ENCODE results near the gene RGS14. TPM values are rescaled to one million over a fixed set of nuclear protein-coding genes. Genes with fewer than 3 reads are reported as not detected.

The RGS14 gene
- total and polyA plus RNA-seq, 5 donors from 2014 or later, result 40.1 to 93.3 (median 53.4) TPM

DNA sequence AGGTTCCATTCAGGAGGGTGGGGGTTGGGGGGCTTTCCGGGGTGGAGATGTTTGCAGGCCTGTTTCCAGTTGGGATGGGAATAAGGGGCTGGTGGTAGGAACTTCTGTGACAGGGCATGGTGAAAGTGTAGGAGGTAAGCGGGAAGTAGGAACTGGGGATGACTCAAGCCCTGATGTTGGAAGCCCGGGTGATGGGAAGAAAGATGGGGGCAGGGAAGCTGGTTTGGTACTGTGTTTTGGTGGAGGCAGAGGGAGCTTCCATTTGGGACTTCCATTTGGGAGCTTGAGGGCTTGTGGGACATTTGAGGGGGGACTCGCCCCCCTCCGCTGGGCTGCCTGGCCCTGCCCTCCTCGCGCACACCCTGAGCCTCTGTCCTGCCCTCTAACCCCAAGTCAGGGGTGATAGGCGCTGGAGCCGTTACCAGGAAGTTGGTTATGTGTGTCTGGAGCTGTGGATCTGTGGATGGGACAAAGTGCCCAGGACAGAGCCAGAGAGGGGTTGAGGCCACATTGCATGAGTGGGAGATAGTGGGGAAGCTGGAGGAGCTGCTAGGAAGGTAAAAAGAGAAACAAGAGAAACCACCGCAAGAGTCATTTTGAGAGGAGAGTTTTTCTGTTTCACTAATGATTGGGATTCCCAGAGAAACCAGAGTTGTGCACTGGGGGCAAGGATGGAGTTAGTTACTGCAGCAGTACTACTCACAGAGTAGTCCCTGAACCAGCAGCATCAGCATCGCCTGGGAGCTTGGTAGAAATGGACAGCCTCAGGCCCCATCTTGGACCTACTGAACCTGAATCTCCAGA, 6.6 kb downstream of the RGS14 start:
- H3K4me1 ChIP-seq (ENCODE audit: control insufficient read depth, insufficient read depth, low read length, poor library complexity, severe bottlenecking), result peaks cover 70% of the 10 kb centered on the region
- no peak for DNase-seq
- Mint-ChIP-seq H3K27me3 (no peaks in the 10 kb centered on the region), H3K27ac (peak overlapping the region in 2 of 3 donors; percentile 39 to 73), H3K36me3 (peaks cover 19% of the 10 kb centered on the region), H3K4me3 (peak overlapping the region; percentile 35 to 65 (median 52)), H3K4me1 (peaks cover 5 to 77% (median 45%) of the 10 kb centered on the region in 4 donors), H3K9me3 (no peaks in the 10 kb centered on the region)
- H3K9me3 ChIP-seq (ENCODE audit: control insufficient read depth in 2 of 2, low read length in 2 of 2), result no peaks in the 10 kb centered on the region
- peak overlapping the region; percentile 81 for H3K27ac ChIP-seq (ENCODE audit: insufficient read depth, low read length, poor library complexity, severe bottlenecking)
- H3K4me3 ChIP-seq (ENCODE audit: low read depth, low read length), result no peak overlapping the region
- H3K36me3 ChIP-seq (ENCODE audit: control insufficient read depth, insufficient read depth, low read length), result peaks cover 39% of the 10 kb centered on the region
- ATAC-seq (ENCODE audit: low read depth in 2 of 2), result no peak
- no peaks in the 10 kb centered on the region for H3K27me3 ChIP-seq (ENCODE audit: control insufficient read depth, insufficient read depth, low read length)

DNA sequence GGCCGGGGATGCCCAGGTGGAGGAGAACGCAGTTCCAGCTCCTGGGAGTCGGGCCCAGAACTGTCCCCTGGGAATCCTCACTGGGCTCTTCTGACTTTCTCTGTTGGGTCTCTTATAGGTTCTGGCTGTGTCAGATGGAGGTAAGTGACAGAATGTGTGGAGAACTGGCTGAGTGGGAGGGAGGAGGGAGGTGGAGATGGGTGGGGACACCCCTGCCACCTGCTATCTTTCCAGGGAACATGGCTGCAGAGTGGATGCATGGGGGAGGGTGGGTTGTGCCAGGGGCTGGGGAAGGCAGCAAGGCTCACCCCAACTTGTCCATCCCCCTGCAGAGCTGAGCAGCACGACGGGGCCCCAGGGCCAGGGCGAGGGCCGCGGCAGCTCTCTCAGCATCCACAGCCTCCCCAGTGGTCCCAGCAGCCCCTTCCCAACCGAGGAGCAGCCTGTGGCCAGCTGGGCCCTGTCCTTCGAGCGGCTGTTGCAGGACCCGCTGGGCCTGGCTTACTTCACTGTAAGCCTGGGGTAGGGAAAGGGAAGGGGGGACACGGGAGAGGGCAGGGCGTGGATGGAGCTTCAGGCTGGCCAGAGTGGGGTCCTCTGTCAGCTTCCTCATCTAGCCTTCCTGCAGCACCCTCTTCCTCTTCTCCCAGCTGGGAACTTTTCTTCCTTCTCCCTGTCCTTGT, 8.3 kb downstream of the RGS14 start:
- Mint-ChIP-seq H3K4me1 (peaks cover 5 to 75% (median 38%) of the 10 kb centered on the region in 4 donors), H3K4me3 (peak overlapping the region in 1 of 4 donors; percentile 52), H3K36me3 (peaks cover 14% of the 10 kb centered on the region), H3K9me3 (no peaks in the 10 kb centered on the region), H3K27me3 (no peaks in the 10 kb centered on the region), H3K27ac (no peak overlapping the region)
- ATAC-seq (ENCODE audit: low read depth in 2 of 2), result no peak
- peaks cover 44% of the 10 kb centered on the region for H3K36me3 ChIP-seq (ENCODE audit: control insufficient read depth, insufficient read depth, low read length)
- no peak for DNase-seq
- H3K4me3 ChIP-seq (ENCODE audit: low read depth, low read length), result no peak overlapping the region
- H3K27me3 ChIP-seq (ENCODE audit: control insufficient read depth, insufficient read depth, low read length), result no peaks in the 10 kb centered on the region
- no peaks in the 10 kb centered on the region for H3K9me3 ChIP-seq (ENCODE audit: control insufficient read depth in 2 of 2, low read length in 2 of 2)
- H3K4me1 ChIP-seq (ENCODE audit: control insufficient read depth, insufficient read depth, low read length, poor library complexity, severe bottlenecking), result peaks cover 67% of the 10 kb centered on the region
- H3K27ac ChIP-seq (ENCODE audit: insufficient read depth, low read length, poor library complexity, severe bottlenecking), result no peak overlapping the region

DNA sequence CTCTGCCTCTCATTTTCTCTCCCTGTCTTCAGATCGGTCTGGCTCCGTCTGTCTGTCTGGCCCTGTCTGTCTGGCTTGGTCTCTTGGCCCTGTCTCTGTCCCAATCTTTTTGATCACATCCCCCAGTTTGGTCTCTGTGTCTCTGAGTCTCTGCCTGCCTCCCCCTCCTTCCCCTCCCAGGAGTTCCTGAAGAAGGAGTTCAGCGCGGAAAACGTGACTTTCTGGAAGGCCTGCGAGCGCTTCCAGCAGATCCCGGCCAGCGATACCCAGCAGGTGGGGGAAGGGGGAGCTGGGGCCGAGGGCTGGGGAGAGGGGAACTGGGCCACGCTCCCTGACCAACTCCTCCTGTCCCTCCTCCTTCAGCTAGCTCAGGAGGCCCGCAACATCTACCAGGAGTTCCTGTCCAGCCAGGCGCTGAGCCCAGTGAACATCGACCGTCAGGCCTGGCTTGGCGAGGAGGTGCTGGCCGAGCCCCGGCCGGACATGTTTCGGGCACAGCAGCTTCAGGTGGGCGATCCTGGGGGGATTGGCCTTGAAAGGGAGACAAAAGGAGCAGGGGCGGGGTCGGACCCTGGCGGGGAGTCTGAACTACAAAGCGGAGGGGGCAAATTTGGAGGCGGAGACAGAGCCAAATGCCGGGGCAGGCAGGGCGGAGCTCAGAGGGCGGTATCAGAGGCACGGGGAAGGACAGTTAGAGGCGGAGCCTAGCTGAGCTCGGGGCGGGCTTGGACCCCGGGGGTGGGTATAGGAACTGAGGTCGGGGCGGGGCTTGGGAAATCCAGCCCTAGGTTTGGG, 9.0 kb downstream of the RGS14 start:
- Histone ChIP-seq H3K4me1 (ENCODE audit: control insufficient read depth, insufficient read depth, low read length, poor library complexity, severe bottlenecking) (peaks cover 67% of the 10 kb centered on the region), H3K36me3 (ENCODE audit: control insufficient read depth, insufficient read depth, low read length) (peaks cover 49% of the 10 kb centered on the region), H3K9me3 (ENCODE audit: control insufficient read depth in 2 of 2, low read length in 2 of 2) (no peaks in the 10 kb centered on the region), H3K27me3 (ENCODE audit: control insufficient read depth, insufficient read depth, low read length) (no peaks in the 10 kb centered on the region), H3K4me3 (ENCODE audit: low read depth, low read length) (no peak overlapping the region), H3K27ac (ENCODE audit: insufficient read depth, low read length, poor library complexity, severe bottlenecking) (no peak overlapping the region)
- Mint-ChIP-seq H3K36me3 (peaks cover 14% of the 10 kb centered on the region), H3K4me1 (peaks cover 5 to 75% (median 32%) of the 10 kb centered on the region in 4 donors), H3K27ac (no peak overlapping the region), H3K27me3 (no peaks in the 10 kb centered on the region), H3K4me3 (peak overlapping the region in 1 of 4 donors; percentile 15), H3K9me3 (no peaks in the 10 kb centered on the region)
- DNase-seq (no peak), ATAC-seq (ENCODE audit: low read depth in 2 of 2) (no peak)

DNA sequence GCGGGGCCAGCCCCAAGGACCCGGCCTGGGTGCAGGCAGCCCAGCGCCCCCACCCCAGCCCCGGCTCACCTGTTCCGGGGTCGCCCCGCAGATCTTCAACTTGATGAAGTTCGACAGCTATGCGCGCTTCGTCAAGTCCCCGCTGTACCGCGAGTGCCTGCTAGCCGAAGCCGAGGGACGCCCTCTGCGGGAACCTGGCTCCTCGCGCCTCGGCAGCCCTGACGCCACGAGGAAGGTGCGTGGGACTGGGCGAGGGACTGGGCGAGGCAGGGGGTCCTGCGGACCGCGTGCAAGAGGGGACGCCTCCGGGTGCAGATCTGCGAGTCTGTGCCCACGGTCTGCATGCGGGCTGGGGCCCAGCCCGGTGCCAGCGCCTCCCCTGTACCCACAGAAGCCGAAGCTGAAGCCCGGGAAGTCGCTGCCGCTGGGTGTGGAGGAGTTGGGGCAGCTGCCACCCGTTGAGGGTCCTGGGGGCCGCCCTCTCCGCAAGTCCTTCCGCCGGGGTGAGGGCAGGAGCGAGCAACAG, 9.7 kb downstream of the RGS14 start:
- Histone ChIP-seq H3K36me3 (ENCODE audit: control insufficient read depth, insufficient read depth, low read length) (peaks cover 53% of the 10 kb centered on the region), H3K27ac (ENCODE audit: insufficient read depth, low read length, poor library complexity, severe bottlenecking) (no peak overlapping the region)
- peaks cover 14% of the 10 kb centered on the region for H3K36me3 Mint-ChIP-seq

DNA sequence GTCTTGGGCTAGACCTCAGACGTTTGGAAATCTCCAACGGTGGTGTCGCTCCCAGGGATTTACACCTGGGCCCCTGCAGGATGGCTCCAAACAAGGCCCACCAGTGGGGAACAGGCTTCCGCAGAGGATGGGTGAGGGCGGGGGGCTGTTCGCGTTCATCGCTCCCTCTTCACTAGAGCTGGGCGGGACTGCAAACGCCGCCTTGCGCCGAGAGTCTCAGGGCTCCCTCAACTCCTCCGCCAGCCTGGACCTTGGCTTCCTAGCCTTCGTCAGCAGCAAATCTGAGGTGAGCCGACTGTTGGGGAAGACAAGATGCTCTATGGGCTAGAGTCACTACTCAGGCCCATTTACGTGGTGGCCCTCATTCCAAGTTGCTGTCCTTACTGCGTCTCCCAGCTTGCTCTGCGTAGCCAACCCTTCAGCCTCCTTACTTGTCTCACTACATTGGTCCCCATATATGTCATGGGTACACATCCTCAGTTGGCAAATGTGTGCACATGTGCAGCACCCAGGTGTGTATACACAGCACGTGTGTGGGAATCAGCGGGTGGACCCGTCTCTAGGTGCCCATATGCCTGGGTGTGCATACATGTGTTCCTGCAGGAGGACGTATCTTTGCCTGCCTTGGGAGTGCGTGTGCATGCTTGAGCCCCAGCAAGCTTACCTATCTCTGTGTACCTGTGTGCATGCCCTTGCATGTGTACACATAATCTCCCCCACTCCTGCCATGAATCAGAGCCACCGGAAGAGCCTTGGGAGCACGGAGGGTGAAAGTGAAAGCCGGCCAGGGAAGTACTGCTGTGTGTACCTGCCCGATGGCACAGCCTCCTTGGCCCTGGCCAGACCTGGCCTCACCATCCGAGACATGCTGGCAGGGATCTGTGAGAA, 10.5 kb downstream of the RGS14 start:
- Mint-ChIP-seq H3K27ac (peak overlapping the region in 1 of 3 donors; percentile 92), H3K27me3 (no peaks in the 10 kb centered on the region), H3K4me1 (peaks cover 10 to 76% (median 31%) of the 10 kb centered on the region in 4 donors), H3K4me3 (peak overlapping the region in 2 of 4 donors; percentile 36 to 85), H3K36me3 (peaks cover 14% of the 10 kb centered on the region), H3K9me3 (no peaks in the 10 kb centered on the region)
- Histone ChIP-seq H3K27ac (ENCODE audit: insufficient read depth, low read length, poor library complexity, severe bottlenecking) (no peak overlapping the region), H3K4me1 (ENCODE audit: control insufficient read depth, insufficient read depth, low read length, poor library complexity, severe bottlenecking) (peaks cover 67% of the 10 kb centered on the region), H3K9me3 (ENCODE audit: control insufficient read depth in 2 of 2, low read length in 2 of 2) (no peaks in the 10 kb centered on the region), H3K4me3 (ENCODE audit: low read depth, low read length) (no peak overlapping the region), H3K36me3 (ENCODE audit: control insufficient read depth, insufficient read depth, low read length) (peaks cover 53% of the 10 kb centered on the region), H3K27me3 (ENCODE audit: control insufficient read depth, insufficient read depth, low read length) (no peaks in the 10 kb centered on the region)
- DNase-seq (no peak), ATAC-seq (ENCODE audit: low read depth in 2 of 2) (no peak)

More for the DNA sequence above, 9.7 kb downstream of the RGS14 start:
- H3K4me3 Mint-ChIP-seq, result peak overlapping the region in 1 of 4 donors; percentile 85
- H3K9me3 Mint-ChIP-seq, result no peaks in the 10 kb centered on the region
- DNase-seq (no peak), ATAC-seq (ENCODE audit: low read depth in 2 of 2) (no peak)
- no peak overlapping the region for H3K27ac Mint-ChIP-seq
- Histone ChIP-seq H3K9me3 (ENCODE audit: control insufficient read depth in 2 of 2, low read length in 2 of 2) (no peaks in the 10 kb centered on the region), H3K27me3 (ENCODE audit: control insufficient read depth, insufficient read depth, low read length) (no peaks in the 10 kb centered on the region), H3K4me3 (ENCODE audit: low read depth, low read length) (no peak overlapping the region), H3K4me1 (ENCODE audit: control insufficient read depth, insufficient read depth, low read length, poor library complexity, severe bottlenecking) (peaks cover 67% of the 10 kb centered on the region)
- no peaks in the 10 kb centered on the region for H3K27me3 Mint-ChIP-seq
- peaks cover 7 to 75% (median 31%) of the 10 kb centered on the region in 4 donors for H3K4me1 Mint-ChIP-seq

DNA sequence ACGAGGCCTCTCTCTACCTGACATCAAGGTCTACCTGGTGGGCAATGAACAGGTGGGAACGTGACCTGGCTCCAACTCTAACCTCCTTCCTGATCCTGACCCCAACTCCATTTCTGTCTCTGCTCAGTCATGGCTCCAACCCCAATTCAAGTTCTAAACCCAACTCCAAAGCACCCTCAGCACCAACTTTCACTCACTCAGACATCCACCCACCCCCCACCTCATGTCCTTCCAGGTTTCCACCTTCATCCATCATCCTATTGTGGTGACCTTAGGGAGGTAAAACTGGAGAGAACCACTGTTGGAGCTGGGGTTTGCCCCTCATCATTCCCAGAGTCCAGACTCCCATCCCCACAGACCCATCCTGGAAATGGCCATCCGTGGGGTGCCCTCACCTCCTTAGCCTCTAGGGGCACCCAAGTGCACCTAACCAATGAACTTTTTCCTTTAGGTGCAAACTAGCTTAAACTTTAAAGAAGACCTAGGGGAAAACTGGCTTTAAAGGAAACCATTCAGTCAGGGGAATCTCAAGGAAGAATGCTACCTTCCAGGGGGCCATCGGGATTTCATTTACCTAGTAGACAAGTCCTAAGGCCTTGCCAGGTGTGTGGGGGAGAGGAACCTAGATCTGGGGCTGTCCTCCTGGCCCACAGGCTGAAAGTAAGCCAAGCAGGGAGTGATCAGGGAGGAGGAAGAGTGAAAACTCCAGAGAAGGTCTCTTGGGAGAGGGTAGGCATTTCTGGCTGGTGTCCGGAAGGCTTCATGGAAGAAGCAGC, 11.3 kb downstream of the RGS14 start:
- Histone ChIP-seq H3K27ac (ENCODE audit: insufficient read depth, low read length, poor library complexity, severe bottlenecking) (no peak overlapping the region), H3K27me3 (ENCODE audit: control insufficient read depth, insufficient read depth, low read length) (no peaks in the 10 kb centered on the region), H3K9me3 (ENCODE audit: control insufficient read depth in 2 of 2, low read length in 2 of 2) (no peaks in the 10 kb centered on the region), H3K4me1 (ENCODE audit: control insufficient read depth, insufficient read depth, low read length, poor library complexity, severe bottlenecking) (peaks cover 67% of the 10 kb centered on the region), H3K36me3 (ENCODE audit: control insufficient read depth, insufficient read depth, low read length) (peaks cover 53% of the 10 kb centered on the region), H3K4me3 (ENCODE audit: low read depth, low read length) (no peak overlapping the region)
- no peaks in the 10 kb centered on the region for H3K27me3 Mint-ChIP-seq
- peaks cover 14% of the 10 kb centered on the region for H3K36me3 Mint-ChIP-seq
- peaks cover 10 to 76% (median 33%) of the 10 kb centered on the region in 4 donors for H3K4me1 Mint-ChIP-seq
- H3K27ac Mint-ChIP-seq, result peak overlapping the region; percentile 67 to 98 (median 92)
- H3K9me3 Mint-ChIP-seq, result no peaks in the 10 kb centered on the region
- peak overlapping the region; percentile 49 to 70 (median 56) for H3K4me3 Mint-ChIP-seq
- ATAC-seq (ENCODE audit: low read depth in 2 of 2), result no peak
- DNase-seq, result peak in 1 of 3 donors; percentile 31
